ENCODE data around the gene MTERF4. TPM values are rescaled to one million over a fixed set of nuclear protein-coding genes. Genes with fewer than 3 reads are reported as not detected.

The MTERF4 gene
- total and polyA plus RNA-seq, 7 donors: 18.9 to 47.9 (median 29.1) TPM

DNA sequence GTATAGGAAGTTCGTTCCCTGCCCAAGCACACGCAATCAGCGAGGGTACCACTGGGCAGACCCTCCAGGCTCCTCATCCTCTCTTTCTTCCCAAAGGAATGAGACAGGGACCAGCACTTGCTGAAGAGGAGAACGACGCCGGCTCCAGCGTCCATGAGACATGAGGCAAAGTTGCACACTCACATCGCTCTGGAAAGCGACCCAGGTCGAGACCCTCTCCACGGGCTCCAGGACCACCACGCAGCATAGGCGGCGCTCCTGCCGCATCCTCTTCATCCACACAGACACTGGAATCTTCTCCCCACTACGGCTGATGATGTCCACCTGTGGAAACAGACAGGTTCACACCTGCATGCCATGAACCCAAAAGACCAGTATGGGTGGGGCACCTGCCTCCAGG lies 36.4 kb upstream of the MTERF4 start:
- 95 to 96% methylated on average over 16 of the region's 16 CpGs for WGBS, 2 donors
- Histone ChIP-seq H3K4me3 (no peak overlapping the region), H3K4me1 (no peaks in the 10 kb centered on the region), H3K36me3 (no peaks in the 10 kb centered on the region), H3K27ac (no peak overlapping the region), H3K27me3 (no peaks in the 10 kb centered on the region), H3K9me3 (no peaks in the 10 kb centered on the region)
- TF ChIP-seq POLR2A (IDR thresholded peaks at IDR 0.05) (no peak), CTCF (IDR thresholded peaks at IDR 0.05) (no peak), POLR2AphosphoS5 (IDR thresholded peaks at IDR 0.05) (no peak), EP300 (IDR thresholded peaks at IDR 0.05) (no peak)
- peak; percentile 29 for DNase-seq
- intact Hi-C loops (cut with DNase I): no loop called here

- Histone ChIP-seq H3K36me3 (no peaks in the 10 kb centered on the region), H3K4me3 (no peak overlapping the region), H3K9me3 (no peaks in the 10 kb centered on the region), H3K27me3 (no peaks in the 10 kb centered on the region), H3K27ac (no peak overlapping the region), H3K4me1 (no peaks in the 10 kb centered on the region)
- peak; percentile 52 for DNase-seq
- intact Hi-C loops (cut with DNase I): no loop called here
- WGBS, 2 donors: 90 to 91% methylated on average over 24 of the region's 24 CpGs
- TF ChIP-seq POLR2A (IDR thresholded peaks at IDR 0.05): no peak
- no peak for TF ChIP-seq POLR2AphosphoS5 (IDR thresholded peaks at IDR 0.05)
- no peak for TF ChIP-seq EP300 (IDR thresholded peaks at IDR 0.05)
Observed at GRCh38 chr2:241137276-241138190, 35.4 kb upstream of the MTERF4 start.

- Histone ChIP-seq H3K4me3 (no peak overlapping the region), H3K27ac (no peak overlapping the region), H3K9me3 (no peaks in the 10 kb centered on the region), H3K4me1 (no peaks in the 10 kb centered on the region), H3K36me3 (no peaks in the 10 kb centered on the region), H3K27me3 (no peaks in the 10 kb centered on the region)
- WGBS, 2 donors: 95 to 97% methylated on average over 25 of the region's 25 CpGs
- DNase-seq: peak; percentile 52
- intact Hi-C loops (cut with DNase I): no loop called here
- TF ChIP-seq EP300 (IDR thresholded peaks at IDR 0.05) (no peak), POLR2A (IDR thresholded peaks at IDR 0.05) (no peak), CTCF (IDR thresholded peaks at IDR 0.05) (no peak), POLR2AphosphoS5 (IDR thresholded peaks at IDR 0.05) (no peak)
Observed at GRCh38 chr2:241136661-241137260, 34.7 kb upstream of the MTERF4 start.

DNA sequence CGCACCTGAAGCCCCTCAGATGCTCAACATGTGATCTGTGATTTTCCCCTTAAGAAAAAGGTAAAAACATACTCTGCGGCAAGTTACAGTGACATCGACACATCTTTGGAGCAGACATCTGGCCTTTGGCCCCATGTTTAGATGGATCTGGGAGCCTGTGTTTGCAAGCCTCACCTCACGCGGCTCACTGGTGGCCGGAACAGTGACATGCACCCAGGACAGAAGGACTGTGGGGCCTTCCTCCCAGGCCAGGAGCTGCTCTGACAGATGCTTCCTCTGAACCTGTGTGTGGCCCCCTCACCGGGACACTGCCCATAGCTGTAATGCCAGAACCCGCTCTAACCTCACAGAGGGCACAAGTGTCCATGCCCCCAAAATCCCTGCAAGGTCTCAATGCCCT lies 34.1 kb upstream of the MTERF4 start:
- Histone ChIP-seq H3K9me3 (no peaks in the 10 kb centered on the region), H3K4me3 (no peak overlapping the region), H3K4me1 (no peaks in the 10 kb centered on the region), H3K36me3 (no peaks in the 10 kb centered on the region), H3K27ac (no peak overlapping the region), H3K27me3 (no peaks in the 10 kb centered on the region)
- intact Hi-C loops (cut with DNase I): no loop called here
- WGBS, 2 donors: 80 to 94% methylated on average over 8 of the region's 8 CpGs
- no peak for TF ChIP-seq POLR2A (IDR thresholded peaks at IDR 0.05)
- no peak for TF ChIP-seq CTCF (IDR thresholded peaks at IDR 0.05)
- no peak for TF ChIP-seq EP300 (IDR thresholded peaks at IDR 0.05)
- no peak for TF ChIP-seq POLR2AphosphoS5 (IDR thresholded peaks at IDR 0.05)
- DNase-seq: peak; percentile 32

- Histone ChIP-seq H3K36me3 (no peaks in the 10 kb centered on the region), H3K4me3 (no peak overlapping the region), H3K27ac (no peak overlapping the region), H3K4me1 (no peaks in the 10 kb centered on the region), H3K27me3 (no peaks in the 10 kb centered on the region), H3K9me3 (no peaks in the 10 kb centered on the region)
- intact Hi-C loops (cut with DNase I): no loop called here
- WGBS, 2 donors: 21 to 72% methylated on average over 9 of the region's 9 CpGs
- DNase-seq: peak; percentile 48
- no peak for TF ChIP-seq CTCF (IDR thresholded peaks at IDR 0.05)
- no peak for TF ChIP-seq POLR2AphosphoS5 (IDR thresholded peaks at IDR 0.05)
- TF ChIP-seq POLR2A (IDR thresholded peaks at IDR 0.05): no peak
- no peak for TF ChIP-seq EP300 (IDR thresholded peaks at IDR 0.05)
Observed at GRCh38 chr2:241135737-241136136, 33.6 kb upstream of the MTERF4 start.
